ENCODE measurements around the gene ARHGEF39.

- TF ChIP-seq, protein P1, sequence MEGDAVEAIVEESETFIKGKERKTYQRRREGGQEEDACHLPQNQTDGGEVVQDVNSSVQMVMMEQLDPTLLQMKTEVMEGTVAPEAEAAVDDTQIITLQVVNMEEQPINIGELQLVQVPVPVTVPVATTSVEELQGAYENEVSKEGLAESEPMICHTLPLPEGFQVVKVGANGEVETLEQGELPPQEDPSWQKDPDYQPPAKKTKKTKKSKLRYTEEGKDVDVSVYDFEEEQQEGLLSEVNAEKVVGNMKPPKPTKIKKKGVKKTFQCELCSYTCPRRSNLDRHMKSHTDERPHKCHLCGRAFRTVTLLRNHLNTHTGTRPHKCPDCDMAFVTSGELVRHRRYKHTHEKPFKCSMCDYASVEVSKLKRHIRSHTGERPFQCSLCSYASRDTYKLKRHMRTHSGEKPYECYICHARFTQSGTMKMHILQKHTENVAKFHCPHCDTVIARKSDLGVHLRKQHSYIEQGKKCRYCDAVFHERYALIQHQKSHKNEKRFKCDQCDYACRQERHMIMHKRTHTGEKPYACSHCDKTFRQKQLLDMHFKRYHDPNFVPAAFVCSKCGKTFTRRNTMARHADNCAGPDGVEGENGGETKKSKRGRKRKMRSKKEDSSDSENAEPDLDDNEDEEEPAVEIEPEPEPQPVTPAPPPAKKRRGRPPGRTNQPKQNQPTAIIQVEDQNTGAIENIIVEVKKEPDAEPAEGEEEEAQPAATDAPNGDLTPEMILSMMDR (IDR thresholded peaks at IDR 0.05), result no peak
- no peak for TF ChIP-seq POLR2A (IDR thresholded peaks at IDR 0.05)
Measured at GRCh38 chr9:35681341-35682002, 16.5 kb upstream of the ARHGEF39 start.
